Measurements from ENCODE around the gene BRAF. TPM values are rescaled to one million over a fixed set of nuclear protein-coding genes. Genes with fewer than 3 reads are reported as not detected.

BRAF gene
- total RNA-seq, 2 donors from 2014 or later: 45.7 to 46.7 TPM

- Mint-ChIP-seq H3K27me3 (ENCODE audit: insufficient read depth) (no peaks in the 10 kb centered on the region), H3K4me1 (peaks cover 4% of the 10 kb centered on the region), H3K36me3 (ENCODE audit: low read depth) (peaks cover 19% of the 10 kb centered on the region), H3K27ac (no peak overlapping the region), H3K9me3 (peaks cover 4% of the 10 kb centered on the region), H3K4me3 (no peak overlapping the region)
- TF ChIP-seq CTCF (conservative IDR thresholded peaks at IDR 0.05): no peak
- no peaks in the 10 kb centered on the region for H3K4me1 ChIP-seq (ENCODE audit: control insufficient read depth, insufficient read depth, low read length)
- H3K9me3 ChIP-seq (ENCODE audit: control insufficient read depth, low read length): peaks cover 19% of the 10 kb centered on the region
- H3K9ac ChIP-seq (ENCODE audit: extremely low read depth, low read length, poor library complexity, severe bottlenecking): no peak overlapping the region
- WGBS, 2 experiments (ENCODE audit: insufficient coverage in 1 of 2, insufficient read length in 1 of 2): 97% methylated on average over 3 of the region's 4 CpGs; no CpG with 5 or more reads in 1 of the 2 experiments
- no peak overlapping the region for H3K4me3 ChIP-seq (ENCODE audit: low read length)
- no peaks in the 10 kb centered on the region for H3K27me3 ChIP-seq (ENCODE audit: control insufficient read depth, insufficient read depth, low read length, poor library complexity, severe bottlenecking)
- H3K36me3 ChIP-seq (ENCODE audit: control insufficient read depth, insufficient read depth, low read length): peaks cover 4% of the 10 kb centered on the region
- H3K27ac ChIP-seq (ENCODE audit: low read depth, low read length): no peak overlapping the region
- no peak for DNase-seq
These were observed 60.9 kb downstream of the BRAF start for GRCh38 chr7:140863867-140864266.

GRCh38 chr7:140863184-140863583 lies 61.5 kb downstream of the BRAF start:
- Mint-ChIP-seq H3K4me1 (peaks cover 4% of the 10 kb centered on the region), H3K36me3 (ENCODE audit: low read depth) (peaks cover 19% of the 10 kb centered on the region), H3K27ac (no peak overlapping the region), H3K27me3 (ENCODE audit: insufficient read depth) (no peaks in the 10 kb centered on the region), H3K9me3 (peaks cover 4% of the 10 kb centered on the region), H3K4me3 (no peak overlapping the region)
- WGBS, 2 experiments (ENCODE audit: insufficient coverage in 1 of 2, insufficient read length in 1 of 2): 97 to 100% methylated on average over 1 to 2 of the region's 2 CpGs
- no peaks in the 10 kb centered on the region for H3K4me1 ChIP-seq (ENCODE audit: control insufficient read depth, insufficient read depth, low read length)
- H3K9me3 ChIP-seq (ENCODE audit: control insufficient read depth, low read length): peaks cover 19% of the 10 kb centered on the region
- H3K27me3 ChIP-seq (ENCODE audit: control insufficient read depth, insufficient read depth, low read length, poor library complexity, severe bottlenecking): no peaks in the 10 kb centered on the region
- H3K4me3 ChIP-seq (ENCODE audit: low read length): no peak overlapping the region
- no peak for TF ChIP-seq CTCF (conservative IDR thresholded peaks at IDR 0.05)
- peaks cover 4% of the 10 kb centered on the region for H3K36me3 ChIP-seq (ENCODE audit: control insufficient read depth, insufficient read depth, low read length)
- no peak for DNase-seq
- no peak overlapping the region for H3K27ac ChIP-seq (ENCODE audit: low read depth, low read length)
- no peak overlapping the region for H3K9ac ChIP-seq (ENCODE audit: extremely low read depth, low read length, poor library complexity, severe bottlenecking)

GRCh38 chr7:140857048-140857447 lies 67.7 kb downstream of the BRAF start:
- no peak overlapping the region for H3K27ac ChIP-seq (ENCODE audit: low read depth, low read length)
- H3K27ac Mint-ChIP-seq: no peak overlapping the region
- no peaks in the 10 kb centered on the region for H3K9me3 ChIP-seq (ENCODE audit: control insufficient read depth, low read length)
- 95 to 100% methylated on average over 2 of the region's 2 CpGs for WGBS, 2 experiments (ENCODE audit: insufficient coverage in 1 of 2, insufficient read length in 1 of 2)
- H3K9ac ChIP-seq (ENCODE audit: extremely low read depth, low read length, poor library complexity, severe bottlenecking): no peak overlapping the region
- H3K4me1 ChIP-seq (ENCODE audit: control insufficient read depth, insufficient read depth, low read length): no peaks in the 10 kb centered on the region
- H3K36me3 ChIP-seq (ENCODE audit: control insufficient read depth, insufficient read depth, low read length): peaks cover 4% of the 10 kb centered on the region
- H3K9me3 Mint-ChIP-seq: no peaks in the 10 kb centered on the region
- no peak for TF ChIP-seq CTCF (conservative IDR thresholded peaks at IDR 0.05)
- H3K27me3 ChIP-seq (ENCODE audit: control insufficient read depth, insufficient read depth, low read length, poor library complexity, severe bottlenecking): no peaks in the 10 kb centered on the region
- H3K27me3 Mint-ChIP-seq (ENCODE audit: insufficient read depth): no peaks in the 10 kb centered on the region
- H3K4me3 ChIP-seq (ENCODE audit: low read length): no peak overlapping the region
- H3K4me3 Mint-ChIP-seq: no peak overlapping the region
- peaks cover 5% of the 10 kb centered on the region for H3K36me3 Mint-ChIP-seq (ENCODE audit: low read depth)
- no peak for DNase-seq
- H3K4me1 Mint-ChIP-seq: peaks cover 19% of the 10 kb centered on the region

Measured in endodermal cell (in vitro differentiated cells).